ENCODE data around the gene ANKRD49.
A peak's percentile ranks its signal among the peaks of the same experiment; 100 is the strongest.
"Not testable (repeated sequence)": the region's sequence is repeated elsewhere in the genome, so short reads cannot be mapped to it uniquely, and the experiment has no call there.

Gene ANKRD49

GRCh38 chr11:94501522-94501921 is 7.7 kb downstream of the ANKRD49 start:
- no peak for DNase-seq (ENCODE audit: low read depth)
- no peak for TF ChIP-seq CTCF (IDR thresholded peaks at IDR 0.05; ENCODE audit: insufficient read depth, low read depth, low read length, missing control alignments)
- H3K4me3 ChIP-seq (ENCODE audit: low read depth, low read length) = no peak overlapping the region

GRCh38 chr11:94504689-94505293 is 11.0 kb downstream of the ANKRD49 start:
- TF ChIP-seq CTCF (IDR thresholded peaks at IDR 0.05; ENCODE audit: insufficient read depth, low read depth, low read length, missing control alignments) = peak; percentile 45
- peak; percentile 60 for DNase-seq (ENCODE audit: low read depth)
- H3K4me3 ChIP-seq (ENCODE audit: low read depth, low read length) = no peak overlapping the region

GRCh38 chr11:94506513-94506912 is 12.7 kb downstream of the ANKRD49 start:
- H3K4me3 ChIP-seq (ENCODE audit: low read depth, low read length); DNase-seq (ENCODE audit: low read depth): not testable (repeated sequence)

- H3K4me3 ChIP-seq (ENCODE audit: low read depth, low read length) = no peak overlapping the region
- no peak for DNase-seq (ENCODE audit: low read depth)
- no peak for TF ChIP-seq CTCF (IDR thresholded peaks at IDR 0.05; ENCODE audit: insufficient read depth, low read depth, low read length, missing control alignments)
Measured at GRCh38 chr11:94507485-94507884, 13.7 kb downstream of the ANKRD49 start.

- peak within 1 kb of the TSS; percentile 14; the same call in 1 of the 2 replicates for H3K4me3 ChIP-seq (ENCODE audit: low read depth, low read length)
- TF ChIP-seq CTCF (IDR thresholded peaks at IDR 0.05; ENCODE audit: insufficient read depth, low read depth, low read length, missing control alignments) = no peak
- peak; percentile 35 for DNase-seq (ENCODE audit: low read depth)
Measured at GRCh38 chr11:94511932-94512781, 18.4 kb downstream of the ANKRD49 start, which contains the start of gene C11orf97. Gene C11orf97, plus strand, starts transcription at chr11:94512461. Its CDS starts 68 bp downstream, at chr11:94512529.

- no peak for TF ChIP-seq CTCF (IDR thresholded peaks at IDR 0.05; ENCODE audit: insufficient read depth, low read depth, low read length, missing control alignments)
- H3K4me3 ChIP-seq (ENCODE audit: low read depth, low read length) = no peak overlapping the region
- no peak for DNase-seq (ENCODE audit: low read depth)
Measured at GRCh38 chr11:94513091-94513490, 19.3 kb downstream of the ANKRD49 start.

- TF ChIP-seq CTCF (IDR thresholded peaks at IDR 0.05; ENCODE audit: insufficient read depth, low read depth, low read length, missing control alignments) = no peak
- no peak for DNase-seq (ENCODE audit: low read depth)
- no peak overlapping the region for H3K4me3 ChIP-seq (ENCODE audit: low read depth, low read length)
Measured at GRCh38 chr11:94515398-94515797, 21.6 kb downstream of the ANKRD49 start.
